Activated T-helper 9 cell treated with anti-CD3 and anti-CD28 coated beads, Interleukin-2, amount 50 U/mL, for 16 hours (primary cell): Measurements from ENCODE around the gene TRPC1.
"Not testable (repeated sequence)": the region's sequence is repeated elsewhere in the genome, so short reads cannot be mapped to it uniquely, and the experiment has no call there.

Source experiments
- DNase-seq: peaks from one replicate; pipeline ENCODE4 v3.0.0-alpha.2; 2020; ENCODE audit warnings: low read depth

Gene TRPC1

DNA sequence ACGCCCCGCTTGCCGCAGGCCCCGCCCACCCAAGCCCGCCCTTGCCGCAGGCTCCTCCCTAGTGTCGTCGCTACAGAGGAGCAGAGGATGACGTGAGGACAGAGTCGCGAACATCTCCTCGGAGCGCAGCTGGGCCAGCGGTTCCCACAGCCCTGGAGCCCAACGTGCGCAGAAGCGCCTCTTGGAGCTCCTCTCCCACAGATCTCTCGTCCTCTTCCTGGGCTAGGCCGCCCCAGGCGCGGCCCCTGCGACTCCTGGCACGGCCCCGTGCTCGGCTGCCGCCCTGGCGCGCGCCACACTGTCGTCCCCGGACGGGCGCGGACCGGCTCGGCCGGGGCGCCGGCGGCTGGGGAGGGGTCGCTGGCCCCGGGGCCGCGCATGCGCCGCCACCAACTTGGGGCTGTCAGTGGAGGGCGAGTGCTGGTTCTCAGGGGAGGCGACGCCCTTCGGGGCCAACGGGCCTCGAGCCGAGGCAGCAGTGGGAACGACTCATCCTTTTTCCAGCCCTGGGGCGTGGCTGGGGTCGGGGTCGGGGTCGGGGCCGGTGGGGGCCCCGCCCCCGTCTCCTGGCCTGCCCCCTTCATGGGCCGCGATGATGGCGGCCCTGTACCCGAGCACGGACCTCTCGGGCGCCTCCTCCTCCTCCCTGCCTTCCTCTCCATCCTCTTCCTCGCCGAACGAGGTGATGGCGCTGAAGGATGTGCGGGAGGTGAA lies at the start of gene TRPC1:
TRPC1 (plus strand) TSS at position 67 of the 714 bp plus-strand sequence; CDS start at position 593, 526 bp downstream.
- DNase-seq = peak; percentile 64

DNA sequence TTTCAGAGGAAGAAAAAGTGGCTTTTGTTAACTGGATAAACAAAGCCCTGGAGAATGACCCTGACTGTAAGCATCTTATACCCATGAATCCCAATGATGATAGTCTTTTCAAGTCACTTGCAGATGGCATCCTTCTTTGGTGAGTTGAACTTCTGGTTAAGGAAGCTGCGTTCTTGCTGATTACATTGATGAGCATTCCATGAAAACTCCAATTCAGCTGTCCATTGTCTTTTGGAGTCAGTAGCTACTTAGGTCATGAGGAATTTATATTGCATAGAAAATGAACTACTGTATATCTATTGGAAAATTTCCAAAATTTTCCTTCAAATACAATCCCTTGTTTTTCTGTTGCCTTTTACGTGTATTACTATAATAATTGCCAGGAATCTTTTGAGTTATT lies 47.7 kb upstream of the TRPC1 start:
- DNase-seq = no peak

DNA sequence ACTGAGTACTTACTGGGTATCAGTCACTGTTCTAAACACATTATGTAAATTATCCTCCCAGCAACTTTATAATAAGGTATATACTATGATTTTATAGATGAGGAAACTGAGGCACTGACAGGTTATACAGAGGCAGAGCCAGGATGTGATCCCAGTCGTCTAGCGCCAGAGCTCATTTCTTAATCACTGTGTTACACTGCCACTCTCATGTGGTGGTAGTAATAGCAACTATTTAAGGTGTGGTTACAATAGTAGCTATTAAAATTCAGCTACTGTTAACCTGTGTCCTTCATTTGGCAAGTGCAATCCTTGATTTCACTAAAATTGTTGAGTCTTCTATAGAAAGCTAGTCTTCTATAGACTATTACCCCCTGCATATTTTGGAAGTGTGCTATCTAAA lies 43.1 kb upstream of the TRPC1 start:
- DNase-seq = no peak

DNA sequence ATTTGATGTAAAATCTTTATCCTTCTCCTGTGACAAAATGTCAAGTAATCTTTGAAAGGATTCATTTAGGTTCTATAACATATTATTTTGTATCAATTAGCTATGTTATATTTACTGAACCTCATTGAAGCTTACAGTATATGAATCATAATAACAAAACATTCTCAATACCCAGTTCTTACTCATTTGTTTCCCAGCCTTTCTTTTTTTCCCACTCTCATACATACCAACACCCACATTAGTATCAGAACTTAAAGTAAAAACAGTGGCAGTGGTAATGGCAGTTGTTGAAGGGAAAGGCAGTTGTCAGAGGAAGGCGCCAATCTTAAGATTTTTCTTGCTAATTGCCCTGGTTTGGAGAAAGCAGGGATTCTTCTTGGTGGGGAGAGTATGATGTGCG lies 33.2 kb upstream of the TRPC1 start:
- DNase-seq = no peak

DNA sequence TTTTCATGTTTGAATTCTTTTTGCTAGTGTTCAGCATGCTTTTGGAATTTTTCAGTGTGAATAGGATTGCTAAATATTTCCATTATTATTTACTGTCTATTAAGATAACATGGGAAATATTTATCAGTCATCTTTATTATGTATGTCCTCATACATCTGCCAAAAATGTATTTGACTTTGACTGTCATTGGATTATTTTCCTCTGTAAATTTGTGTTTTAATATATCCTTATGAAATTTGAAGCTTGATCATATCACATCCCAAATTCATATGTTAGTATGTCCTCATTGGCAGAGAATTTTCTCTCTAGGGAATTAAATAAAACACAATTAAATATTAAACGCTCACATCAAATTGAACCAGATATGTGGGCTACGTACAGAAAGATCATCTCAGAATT lies 32.3 kb upstream of the TRPC1 start:
- DNase-seq = no peak

DNA sequence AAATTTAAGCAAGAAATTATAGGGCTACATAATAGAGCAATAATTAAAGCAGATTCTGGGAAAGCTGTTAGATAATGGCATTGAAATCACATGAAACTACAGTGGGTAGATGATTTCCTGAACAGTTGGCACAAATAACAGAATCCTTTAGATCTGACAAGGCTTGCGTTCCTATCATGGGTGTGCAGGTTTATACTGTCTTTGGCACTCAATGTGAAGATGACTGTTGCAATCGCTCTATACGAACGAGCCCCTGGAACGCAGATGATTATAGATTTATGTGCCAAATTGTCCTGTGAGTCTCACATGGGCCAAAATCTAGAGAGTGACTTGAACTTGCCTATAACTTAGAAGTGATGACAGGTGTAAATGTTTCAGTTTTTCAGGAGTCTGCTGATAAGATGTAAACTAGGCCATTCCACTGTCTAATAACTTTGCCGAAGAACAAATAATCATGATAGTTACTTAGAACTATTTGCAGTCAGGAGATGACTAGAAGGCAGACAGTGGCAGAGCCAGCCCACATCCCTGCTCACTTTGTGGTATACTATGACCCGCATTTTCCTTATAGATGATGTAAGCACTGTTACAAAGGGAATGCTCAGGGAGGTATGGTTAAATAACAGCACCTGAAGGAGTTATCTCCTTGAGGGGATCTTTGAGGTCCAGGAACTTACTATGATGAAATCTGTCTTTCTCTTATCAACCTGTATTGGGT lies 30.5 kb upstream of the TRPC1 start:
- DNase-seq = no peak

DNA sequence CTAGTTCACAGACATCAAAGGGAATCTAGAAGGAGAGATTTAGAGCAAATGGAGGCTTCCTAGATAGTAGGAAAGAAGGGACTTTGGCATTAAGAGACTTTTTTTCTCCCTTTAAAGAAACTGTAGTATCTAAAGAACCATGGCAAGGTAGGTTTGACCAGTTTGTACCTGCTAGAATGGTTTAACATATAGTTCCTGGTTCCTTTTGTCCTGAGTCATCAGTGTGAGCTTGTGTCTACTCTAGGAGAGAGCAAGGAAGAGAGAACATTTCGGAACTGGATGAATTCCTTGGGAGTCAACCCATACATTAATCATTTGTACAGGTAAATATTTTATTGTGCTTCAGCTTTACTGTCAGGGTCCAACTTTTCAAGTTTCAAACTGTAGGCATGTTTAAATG lies 29.6 kb upstream of the TRPC1 start:
- DNase-seq = no peak

DNA sequence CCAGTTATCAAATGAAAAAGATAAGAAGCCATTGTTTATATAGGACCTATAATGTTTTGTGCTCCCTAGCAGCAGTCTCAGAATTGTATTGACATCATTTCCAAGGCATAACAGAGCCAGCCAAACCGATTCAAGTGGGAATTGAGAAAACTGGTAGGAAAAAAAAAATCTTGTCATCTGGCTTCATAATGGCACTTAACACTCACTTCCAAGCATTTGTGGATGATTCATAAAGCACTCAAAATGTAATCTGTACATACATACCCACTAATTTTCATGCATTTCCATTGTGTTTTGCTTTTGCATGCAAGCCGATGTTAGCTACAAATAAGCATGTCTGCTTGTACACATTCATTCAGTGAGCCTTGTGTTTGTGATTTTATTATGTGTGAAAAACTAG lies 18.6 kb upstream of the TRPC1 start:
- no peak for DNase-seq

DNA sequence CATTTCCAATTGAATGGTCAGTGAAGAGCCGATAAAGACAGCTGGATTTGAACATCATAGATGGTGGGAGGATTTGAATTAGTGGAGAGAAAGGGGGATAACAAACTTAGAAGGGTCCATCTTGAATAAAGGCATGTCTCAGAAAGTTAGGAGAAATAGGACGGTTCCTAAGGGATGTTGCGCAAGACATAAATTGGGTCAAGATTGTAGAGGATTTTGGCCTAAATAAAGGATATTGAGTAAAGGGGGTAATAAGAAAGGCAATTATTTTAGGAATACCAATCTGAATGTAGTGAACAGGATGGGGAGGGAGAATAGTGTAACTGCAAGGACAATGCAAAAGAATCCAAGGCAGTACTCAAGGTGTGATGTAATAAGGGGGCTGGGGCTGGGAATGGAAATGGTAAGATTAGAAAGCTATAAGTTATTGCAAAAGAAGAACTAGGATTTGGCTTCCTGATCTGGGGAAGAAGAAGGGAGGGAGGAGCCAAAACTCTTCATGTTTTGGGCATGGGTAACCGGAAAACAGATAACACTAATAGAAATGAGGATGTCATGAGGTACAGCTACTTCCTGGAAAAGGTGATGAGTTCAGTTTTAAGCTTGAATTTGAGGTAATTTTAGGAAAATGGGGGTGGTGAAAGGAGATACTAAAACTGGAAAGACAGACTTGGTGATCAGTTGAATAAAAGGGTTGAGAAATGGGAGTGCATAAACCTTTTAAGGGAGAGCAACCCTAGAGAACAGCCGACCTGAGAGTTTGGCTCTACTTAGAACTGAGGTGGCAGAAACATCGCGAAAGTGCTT lies 17.3 kb upstream of the TRPC1 start:
- no peak for DNase-seq

DNA sequence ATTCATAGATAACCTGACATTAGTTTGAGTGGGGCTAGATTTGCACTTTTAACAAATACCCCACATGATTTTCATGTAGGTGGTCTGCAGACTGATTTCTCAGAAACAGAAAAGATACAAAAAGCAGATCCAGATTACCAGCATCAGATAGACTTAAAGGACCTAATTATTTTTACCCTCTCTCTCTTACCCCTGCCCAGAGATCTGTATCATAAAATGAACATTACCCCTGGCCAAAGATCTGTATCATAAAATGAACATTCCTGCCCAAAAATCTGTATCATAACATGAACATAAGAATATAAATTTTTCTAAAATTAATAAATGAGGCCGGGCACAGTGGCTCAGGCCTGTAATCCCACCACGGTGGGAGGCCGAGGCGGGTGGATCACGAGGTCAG lies 14.6 kb upstream of the TRPC1 start:
- no peak for DNase-seq

DNA sequence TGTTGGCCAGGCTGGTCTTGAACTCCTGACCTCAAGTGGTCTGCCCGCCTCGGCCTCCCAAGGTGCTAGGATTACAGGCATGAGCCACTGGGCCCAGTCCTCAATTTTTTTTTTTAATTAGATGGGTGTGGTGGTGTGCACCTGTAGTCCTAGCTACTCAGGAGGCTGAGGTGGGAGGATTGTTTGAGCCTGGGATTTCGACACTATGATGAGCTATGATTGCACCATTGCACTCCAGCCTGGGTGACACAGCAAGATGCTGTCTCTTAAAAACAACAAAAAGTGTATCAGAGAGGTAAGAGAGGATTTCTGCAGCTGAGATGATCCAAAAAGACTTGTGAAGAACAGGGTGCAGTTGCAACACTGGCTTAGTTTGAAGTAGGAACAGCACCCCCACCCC lies 9.0 kb upstream of the TRPC1 start:
- DNase-seq = not testable (repeated sequence)

DNA sequence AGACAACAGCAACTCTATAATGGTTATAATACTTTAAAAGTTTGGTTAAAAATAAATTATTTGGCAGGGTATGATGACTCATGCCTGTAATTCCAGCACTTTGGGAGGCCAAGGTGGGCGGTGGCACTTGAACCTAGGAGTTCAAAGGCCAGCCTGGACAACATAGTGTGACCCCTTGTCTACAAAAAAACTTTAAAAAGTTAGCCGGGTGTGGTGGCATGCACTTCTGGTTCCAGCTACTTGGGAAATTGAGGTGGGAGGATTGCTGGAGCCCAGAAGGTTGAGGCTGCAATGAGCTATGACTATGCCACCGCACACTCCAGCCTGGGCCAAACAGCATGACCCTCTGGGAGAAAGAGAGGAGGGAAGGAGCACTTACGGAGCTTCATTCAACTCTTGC lies 7.7 kb upstream of the TRPC1 start:
- no peak for DNase-seq

DNA sequence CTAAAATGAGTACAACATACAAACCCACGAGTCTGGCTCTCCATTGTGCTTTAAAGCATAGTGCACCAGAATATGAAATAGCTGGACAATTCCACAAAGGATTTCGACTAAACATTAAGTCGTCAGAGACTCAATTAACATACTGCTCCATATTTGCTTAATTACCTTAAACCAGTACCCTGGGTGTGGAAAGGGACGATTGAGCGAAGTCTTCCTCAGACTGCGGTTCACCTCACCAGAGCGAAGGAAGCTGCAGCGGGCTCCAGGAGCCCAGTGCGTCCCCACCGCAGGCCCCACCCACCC lies 218 bp upstream of the TRPC1 start:
- no peak for DNase-seq

DNA sequence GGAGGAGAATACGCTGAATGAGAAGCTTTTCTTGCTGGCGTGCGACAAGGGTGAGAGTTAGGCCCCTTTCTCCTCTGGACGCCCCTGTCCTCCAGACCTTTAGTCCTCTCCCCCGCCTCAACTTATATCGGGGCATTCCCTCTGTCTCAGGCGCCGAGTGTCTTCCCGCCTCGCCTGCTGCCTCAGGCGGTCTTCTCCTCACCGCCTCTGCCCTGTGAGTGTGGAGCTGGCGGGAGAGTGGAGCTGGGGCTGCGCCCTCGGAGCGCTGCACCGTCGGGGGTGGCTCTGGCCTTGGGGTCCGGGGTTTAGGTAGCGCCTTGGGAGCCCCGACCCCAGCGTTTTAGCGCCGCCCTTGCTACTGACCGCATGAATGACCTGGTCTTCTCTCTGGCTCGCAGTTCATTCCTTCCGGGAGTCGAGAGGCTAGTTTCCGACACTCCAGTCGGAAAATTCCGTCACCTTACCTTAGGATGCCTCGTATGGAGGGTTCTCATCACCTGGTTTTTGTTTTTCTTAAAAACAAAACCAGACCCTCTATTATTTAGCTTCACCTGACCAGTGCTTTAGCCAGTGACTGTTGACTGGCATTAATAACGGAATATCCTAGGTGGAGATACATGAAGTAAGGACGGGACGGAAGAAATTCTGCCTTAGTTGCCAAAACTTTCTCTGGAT lies 985 bp downstream of the TRPC1 start:
- DNase-seq = no peak

DNA sequence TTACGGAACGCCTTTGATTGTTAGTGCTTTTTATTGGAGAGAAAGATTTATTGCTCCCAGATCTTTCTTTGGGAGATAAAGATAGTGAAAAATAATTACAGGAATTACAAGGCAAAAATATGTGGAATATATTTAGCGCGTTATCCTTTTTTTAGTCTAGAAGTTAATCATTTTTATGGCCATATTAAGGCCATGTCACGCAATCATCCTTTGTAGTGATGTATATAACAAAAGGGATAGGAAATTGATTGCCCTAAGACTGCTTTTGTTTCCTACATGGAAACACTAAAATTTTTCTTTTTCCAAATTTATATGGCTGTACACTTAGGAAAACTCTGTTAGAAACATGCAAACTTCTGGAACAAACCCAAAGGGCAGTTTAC lies 1.5 kb downstream of the TRPC1 start:
- no peak for DNase-seq

DNA sequence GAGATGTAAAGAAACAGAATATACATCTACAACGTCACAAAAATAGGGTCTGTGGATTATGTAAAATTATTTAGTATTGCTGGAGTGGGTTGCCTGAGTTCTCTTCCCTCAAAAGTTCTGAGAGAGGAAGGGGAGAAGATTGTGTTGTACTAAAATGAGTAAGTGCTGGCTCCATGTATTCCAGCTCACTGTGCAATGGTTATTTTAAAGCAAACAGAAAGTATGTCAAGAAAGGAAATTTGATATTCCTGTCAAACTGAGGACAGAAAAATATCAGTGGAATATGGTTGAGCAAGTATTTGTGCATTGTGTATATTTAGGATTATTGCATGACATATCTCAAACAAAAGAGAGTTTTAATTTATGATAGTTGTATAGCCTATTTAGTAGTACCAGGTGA lies 2.2 kb downstream of the TRPC1 start:
- DNase-seq = no peak

DNA sequence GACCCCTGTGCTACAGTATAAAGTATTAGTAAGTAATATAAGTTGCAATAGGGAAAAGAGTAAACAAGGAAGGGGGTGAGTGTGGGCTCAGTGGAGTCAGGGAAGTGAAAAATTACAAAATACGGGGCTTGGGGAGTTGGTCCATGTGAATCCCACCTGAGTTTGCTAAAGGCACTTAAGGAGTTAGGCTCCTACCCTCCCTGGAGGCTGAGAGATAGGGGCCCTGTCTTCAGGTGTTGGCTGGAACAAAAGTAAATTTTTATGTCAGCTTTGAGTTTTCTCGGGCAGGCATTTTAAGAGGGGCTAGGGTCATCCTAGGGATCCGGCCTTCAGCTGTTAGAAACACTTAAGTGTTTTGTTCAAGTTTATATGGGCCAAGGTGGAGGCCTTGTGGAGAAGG lies 8.2 kb downstream of the TRPC1 start:
- DNase-seq = no peak

DNA sequence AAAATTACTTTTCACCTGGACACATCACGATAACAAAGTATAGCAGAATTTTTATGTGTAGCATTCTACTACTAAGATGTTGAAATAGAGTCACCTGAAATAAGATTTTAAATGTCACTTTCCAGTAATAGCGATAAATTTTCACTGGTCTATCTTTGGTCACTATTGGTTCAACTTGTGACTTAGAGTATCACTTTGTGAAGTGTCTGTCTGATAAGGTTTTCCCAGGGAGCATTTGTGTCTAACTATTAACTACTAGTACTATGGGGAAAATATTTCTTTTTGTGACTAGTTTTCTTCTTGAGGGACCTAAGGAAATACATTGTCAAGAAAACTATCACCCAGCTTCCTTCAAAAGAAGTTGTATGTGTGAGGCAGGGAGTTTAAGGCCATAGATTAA lies 11.0 kb downstream of the TRPC1 start:
- no peak for DNase-seq

DNA sequence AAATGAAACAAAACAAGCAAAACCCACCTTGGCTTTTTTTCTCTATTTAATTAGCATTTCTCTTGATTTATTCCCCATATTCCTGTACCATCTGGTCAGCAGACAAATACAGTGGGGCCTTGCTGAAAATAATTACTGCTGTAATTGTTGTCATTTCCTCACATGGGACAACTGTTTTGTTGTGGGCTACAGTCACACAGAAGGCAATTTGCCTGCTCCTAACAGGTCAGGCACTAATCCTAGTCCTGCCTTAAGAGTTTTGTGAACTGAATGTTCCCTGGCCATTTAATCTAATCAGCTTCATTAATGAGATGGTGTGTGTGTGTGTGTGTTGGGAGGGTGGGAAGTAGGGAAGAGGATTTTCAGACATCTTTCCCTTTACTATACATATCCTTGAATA lies 11.6 kb downstream of the TRPC1 start:
- no peak for DNase-seq

DNA sequence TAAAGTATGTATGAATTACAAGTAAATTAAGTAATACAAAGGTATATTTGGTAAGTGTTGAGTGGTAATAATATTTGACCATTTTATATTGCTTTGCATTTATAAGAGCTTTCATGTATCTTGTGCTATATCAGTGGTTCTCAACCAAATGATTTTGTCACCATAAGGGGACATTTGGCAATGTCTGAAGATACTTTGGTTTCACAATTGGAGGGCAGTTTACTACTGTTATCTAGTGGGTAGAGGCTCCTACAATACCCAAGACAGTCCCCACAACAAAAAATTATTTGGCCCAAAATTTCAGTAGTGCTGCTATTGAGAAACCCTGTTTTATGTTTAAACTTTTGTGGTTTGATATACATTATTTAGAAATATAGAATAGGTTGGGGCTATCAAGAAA lies 14.6 kb downstream of the TRPC1 start:
- DNase-seq = no peak

DNA sequence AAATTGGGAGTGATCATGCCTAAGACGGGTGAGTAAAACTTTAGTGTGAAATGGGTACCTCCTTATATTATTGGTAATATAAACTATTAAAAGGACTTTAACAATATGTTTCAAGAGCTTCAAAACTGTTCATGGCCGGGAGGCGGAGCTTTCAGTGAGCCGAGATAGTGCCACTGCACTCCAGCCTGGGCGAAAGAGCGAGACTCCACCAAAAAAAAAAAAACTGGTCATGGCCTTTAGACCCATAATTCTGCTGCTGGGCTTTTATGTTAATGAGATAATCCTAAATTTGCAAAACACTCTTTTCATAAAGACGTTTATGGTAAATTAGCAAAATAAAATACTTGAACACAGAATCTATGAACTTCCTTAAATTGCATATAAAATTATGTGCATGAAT lies 22.8 kb downstream of the TRPC1 start:
- no peak for DNase-seq

DNA sequence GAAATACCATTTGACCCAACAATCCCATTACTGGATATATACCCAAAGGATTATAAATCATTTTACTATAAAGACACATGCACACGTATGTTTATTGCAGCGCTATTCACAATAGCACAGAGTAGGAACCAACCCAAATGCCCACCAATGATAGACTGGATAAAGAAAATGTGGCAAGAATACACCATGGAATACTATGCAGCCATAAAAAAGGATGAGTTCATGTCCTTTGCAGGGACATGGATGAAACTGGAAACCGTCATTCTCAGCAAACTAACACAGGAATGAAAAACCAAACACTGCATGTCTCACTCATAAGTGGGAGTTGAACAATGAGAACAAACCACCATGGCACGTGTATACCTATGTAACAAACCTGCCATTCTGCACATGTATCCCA lies 26.7 kb downstream of the TRPC1 start:
- DNase-seq = not testable (repeated sequence)

DNA sequence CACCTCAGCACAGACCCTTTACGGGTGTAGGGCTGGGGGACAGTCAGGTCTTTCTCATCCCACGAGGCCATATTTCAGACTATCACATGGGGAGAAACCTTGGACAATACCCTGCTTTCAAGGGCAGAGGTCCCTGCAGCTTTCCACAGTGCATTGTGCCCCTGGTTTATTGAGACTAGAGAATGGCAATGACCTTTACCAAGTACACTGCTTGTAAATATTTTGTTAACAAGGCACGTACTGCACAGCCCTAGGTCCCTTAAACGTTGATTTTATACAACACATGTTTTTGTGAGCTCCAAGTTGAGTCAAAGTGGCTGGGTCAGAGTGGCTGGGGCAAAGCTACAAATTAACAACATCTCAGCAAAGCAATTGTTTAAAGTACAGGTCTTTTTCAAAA lies 28.8 kb downstream of the TRPC1 start:
- DNase-seq = not testable (repeated sequence)
